HG03039 (cell line): ENCODE results near the gene PPIL1.

Experiments used
- ATAC-seq: cut with Tn5 transposase; IDR thresholded peaks from one replicate; pipeline ENCODE4 v1.9.1; 2021; ENCODE audit warnings: mild to moderate bottlenecking, moderate library complexity; ENCODE audit not compliant: unreplicated experiment

Gene PPIL1

GRCh38 chr6:36857325-36857724 lies 17.3 kb downstream of the PPIL1 start:
- ATAC-seq: no peak

GRCh38 chr6:36856277-36856676 lies 18.3 kb downstream of the PPIL1 start:
- no peak for ATAC-seq

- ATAC-seq: no peak
These were observed 18.9 kb downstream of the PPIL1 start for GRCh38 chr6:36855750-36856149.

GRCh38 chr6:36853325-36853724 lies 21.3 kb downstream of the PPIL1 start:
- ATAC-seq: no peak

- no peak for ATAC-seq
These were observed 22.0 kb downstream of the PPIL1 start for GRCh38 chr6:36852481-36853147.

- ATAC-seq: no peak
These were observed 23.0 kb downstream of the PPIL1 start for GRCh38 chr6:36851626-36852025.

- ATAC-seq: no peak
These were observed 23.4 kb downstream of the PPIL1 start for GRCh38 chr6:36851149-36851614.

GRCh38 chr6:36850021-36850420 lies 24.6 kb downstream of the PPIL1 start:
- ATAC-seq: no peak

- ATAC-seq: no peak
These were observed 25.8 kb downstream of the PPIL1 start for GRCh38 chr6:36848658-36849441.

GRCh38 chr6:36847991-36848390 lies 26.6 kb downstream of the PPIL1 start:
- no peak for ATAC-seq

- ATAC-seq: no peak
These were observed 27.5 kb downstream of the PPIL1 start for GRCh38 chr6:36847152-36847551.

- no peak for ATAC-seq
These were observed 29.4 kb downstream of the PPIL1 start for GRCh38 chr6:36845233-36845632.

- no peak for ATAC-seq
These were observed 30.1 kb downstream of the PPIL1 start for GRCh38 chr6:36844232-36845170.

- no peak for ATAC-seq
These were observed 31.4 kb downstream of the PPIL1 start for GRCh38 chr6:36843170-36843569.

- no peak for ATAC-seq
These were observed 32.8 kb downstream of the PPIL1 start for GRCh38 chr6:36841756-36842155.

- no peak for ATAC-seq
These were observed 33.9 kb downstream of the PPIL1 start for GRCh38 chr6:36840432-36841403.

GRCh38 chr6:36839749-36840431 lies 34.7 kb downstream of the PPIL1 start:
- no peak for ATAC-seq

- ATAC-seq: no peak
These were observed 35.5 kb downstream of the PPIL1 start, which contains the start of gene CPNE5 for GRCh38 chr6:36838896-36839748. Gene CPNE5, minus strand, starts transcription at chr6:36839444. Its CDS starts 67 bp downstream, at chr6:36839377.
